SK-N-SH (cell line): Measurements from ENCODE around the gene KLF18. TPM values are rescaled to one million over a fixed set of nuclear protein-coding genes. Genes with fewer than 3 reads are reported as not detected.

ENCODE experiments used
- CTCF ChIA-PET: fragments of 300-600, 350-600 bp; formaldehyde crosslinking; extraction: SDS; loops from one replicate; lab custom pipeline; 2021; lab: Yijun Ruan, JAX
- POLR2A ChIA-PET: fragments of 350-600 bp; sonication (Branson Sonifier 250); formaldehyde crosslinking; extraction: SDS; loops from one replicate; lab custom pipeline; 2020; ENCODE audit warnings: antibody characterized with exemption, inconsistent platforms; lab: Yijun Ruan, JAX
- DNase-seq: peaks from one replicate; pipeline ENCODE4 v3.0.0; 2012
- H2AFZ ChIP-seq: fragments of 200-600 bp; sonication (generic); 2 replicates; pipeline ENCODE4 v1.8.1; 2016; ENCODE audit warnings: antibody characterized with exemption, mild to moderate bottlenecking, low read depth
- H3F3A ChIP-seq: fragments of 200-600 bp; sonication (generic); replicated peaks from 2 replicates; pipeline ENCODE3; 2016; ENCODE audit warnings: antibody characterized with exemption, mild to moderate bottlenecking; ENCODE audit not compliant: insufficient read depth
- H3K27ac ChIP-seq, 2 experiments: fragments of 200-500 bp in 1 of 2; fragments of 200-600 bp in 1 of 2; sonication (Bioruptor generic) in 1 of 2; sonication (generic), shearing (Covaris generic) in 1 of 2; 2 replicates each; pipeline versions ENCODE4 v1.5.1 to v1.6.1; 2014 to 2016; ENCODE audit warnings: low read depth in 2 of 2, inconsistent platforms in 1 of 2, low read length in 1 of 2, mild to moderate bottlenecking in 1 of 2, mixed read lengths in 1 of 2
- H3K27me3 ChIP-seq: fragments of 200-600 bp; sonication (generic), shearing (Covaris generic); 2 replicates; pipeline ENCODE4 v1.6.1; 2016; ENCODE audit warnings: mixed run types; ENCODE audit not compliant: insufficient read depth
- H3K36me3 ChIP-seq, 2 experiments: fragments of 200-500 bp in 1 of 2; fragments of 200-600 bp in 1 of 2; sonication (Bioruptor generic) in 1 of 2; sonication (generic) in 1 of 2; replicated peaks in 1 of 2; 2 replicates each; pipeline versions ENCODE3 to v1.5.1; 2014 to 2016; ENCODE audit warnings: low read length in 1 of 2, mild to moderate bottlenecking in 1 of 2; ENCODE audit not compliant: insufficient read depth in 2 of 2, control insufficient read depth in 1 of 2
- H3K4me1 ChIP-seq, 2 experiments: fragments of 200-500 bp in 1 of 2; fragments of 200-600 bp in 1 of 2; sonication (Bioruptor generic) in 1 of 2; sonication (generic), shearing (Covaris generic) in 1 of 2; 2 replicates each; pipeline versions ENCODE4 v1.5.1 to v1.6.1; 2014 to 2016; ENCODE audit warnings: low read depth in 1 of 2, low read length in 1 of 2, mixed run types in 1 of 2; ENCODE audit not compliant: insufficient read depth in 2 of 2, control insufficient read depth in 1 of 2
- H3K4me2 ChIP-seq: fragments of 200-600 bp; sonication (generic), shearing (Covaris generic); 2 replicates; pipeline ENCODE4 v1.6.1; 2017; ENCODE audit warnings: mixed run types
- H3K4me3 ChIP-seq, 2 experiments: fragments of 200-500 bp in 1 of 2; fragments of 200-600 bp in 1 of 2; sonication (Bioruptor generic) in 1 of 2; sonication (generic), shearing (Covaris generic) in 1 of 2; 2 replicates each; pipeline versions ENCODE4 v1.5.1 to v1.8.1; 2014 to 2016; ENCODE audit warnings: low read depth in 2 of 2, inconsistent platforms in 1 of 2, low read length in 1 of 2, mild to moderate bottlenecking in 1 of 2, mixed read lengths in 1 of 2, moderate library complexity in 1 of 2
- H3K79me2 ChIP-seq: fragments of 200-600 bp; sonication (generic); 2 replicates; pipeline ENCODE4 v1.8.1; 2017; ENCODE audit warnings: mild to moderate bottlenecking; ENCODE audit not compliant: insufficient read depth
- H3K9ac ChIP-seq: fragments of 200-600 bp; sonication (generic); 2 replicates; pipeline ENCODE4 v1.6.1; 2017; ENCODE audit warnings: mixed run types
- H3K9me2 ChIP-seq: fragments of 200-600 bp; sonication (generic); 2 replicates; pipeline ENCODE4 v1.6.1; 2017; ENCODE audit warnings: mixed run types
- H3K9me3 ChIP-seq: fragments of 200-600 bp; sonication (generic); 2 replicates; pipeline ENCODE4 v1.6.1; 2017; ENCODE audit warnings: mixed run types, mild to moderate bottlenecking, moderate library complexity
- H4K20me1 ChIP-seq: fragments of 200-600 bp; sonication (generic); 2 replicates; pipeline ENCODE4 v1.6.1; 2017; ENCODE audit warnings: mild to moderate bottlenecking, mixed run types; ENCODE audit not compliant: insufficient read depth
- CHD2 ChIP-seq: fragments of 150-350 bp; IDR thresholded peaks from 2 replicates; pipeline ENCODE4 v1.6.1; 2018; ENCODE audit warnings: low read length; ENCODE audit not compliant: partially characterized antibody
- CTCF ChIP-seq: fragments of 200-600 bp; sonication (generic); IDR thresholded peaks from 2 replicates; pipeline ENCODE4 v1.6.1; 2017; ENCODE audit warnings: antibody characterized with exemption, mild to moderate bottlenecking, moderate library complexity
- ELF1 ChIP-seq: IDR thresholded peaks from 2 replicates; pipeline ENCODE4 v1.4.0; 2012
- EP300 ChIP-seq, 2 experiments: IDR thresholded peaks; 2 replicates each; pipeline versions ENCODE4 v1.4.0 to v1.6.1; 2012; ENCODE audit warnings: borderline replicate concordance in 1 of 2, low read depth in 1 of 2, low read length in 1 of 2
- FOXM1 ChIP-seq: IDR thresholded peaks from 2 replicates; pipeline ENCODE4 v1.4.0; 2012; ENCODE audit warnings: low read depth, mild to moderate bottlenecking
- GABPA ChIP-seq: IDR thresholded peaks from 2 replicates; pipeline ENCODE4 v1.4.0; 2012; ENCODE audit warnings: low read depth, mild to moderate bottlenecking
- GATA2 ChIP-seq: sonication (generic); formaldehyde crosslinking; IDR thresholded peaks from 2 replicates; pipeline ENCODE4 v1.5.0; 2020; ENCODE audit warnings: mild to moderate bottlenecking, missing genetic modification reagents
- IRF3 ChIP-seq: fragments of 150-350 bp; IDR thresholded peaks from 2 replicates; pipeline ENCODE4 v1.6.1; 2016; ENCODE audit warnings: mild to moderate bottlenecking, low read depth, low read length
- MEF2A ChIP-seq: IDR thresholded peaks from 2 replicates; pipeline ENCODE4 v1.4.0; 2012; ENCODE audit warnings: low read depth, borderline replicate concordance
- MXI1 ChIP-seq: IDR thresholded peaks from 2 replicates; pipeline ENCODE4 v1.6.1; 2012; ENCODE audit warnings: mild to moderate bottlenecking, low read depth, low read length, improper control_type of control experiment
- NFIC ChIP-seq: IDR thresholded peaks from 2 replicates; pipeline ENCODE4 v1.4.0; 2012; ENCODE audit warnings: borderline replicate concordance
- NRF1 ChIP-seq: IDR thresholded peaks from 2 replicates; pipeline ENCODE4 v1.6.1; 2012; ENCODE audit warnings: low read depth, mild to moderate bottlenecking, low read length
- POLR2AphosphoS5 ChIP-seq: IDR thresholded peaks from 2 replicates; pipeline ENCODE4 v1.6.1; 2012; ENCODE audit warnings: low read depth, low read length
- RAD21 ChIP-seq: IDR thresholded peaks from 2 replicates; pipeline ENCODE4 v1.6.1; 2012; ENCODE audit warnings: mild to moderate bottlenecking, low read length
- REST ChIP-seq: IDR thresholded peaks from 2 replicates; pipeline ENCODE4 v1.6.1; 2012; ENCODE audit warnings: mild to moderate bottlenecking, low read depth, low read length, moderate library complexity
- SIN3A ChIP-seq: IDR thresholded peaks from 2 replicates; pipeline ENCODE4 v1.6.1; 2012; ENCODE audit warnings: low read depth, mild to moderate bottlenecking, low read length, moderate library complexity, borderline replicate concordance
- SMC3 ChIP-seq: IDR thresholded peaks from 2 replicates; pipeline ENCODE4 v1.6.1; 2012; ENCODE audit warnings: low read depth, low read length, improper control_type of control experiment
- USF1 ChIP-seq: IDR thresholded peaks from 2 replicates; pipeline ENCODE4 v1.4.0; 2012; ENCODE audit warnings: low read depth, borderline replicate concordance
- YY1 ChIP-seq: IDR thresholded peaks from 2 replicates; pipeline ENCODE4 v1.4.0; 2012; ENCODE audit warnings: low read depth, mild to moderate bottlenecking
- ZBTB33 ChIP-seq: IDR thresholded peaks from 2 replicates; pipeline ENCODE4 v1.4.0; 2012; ENCODE audit warnings: low read depth, borderline replicate concordance
- WGBS: methylation state at CpG from one replicate; pipeline ENCODE4 v1.1.6; 2017; ENCODE audit warnings: low lambda C conversion rate; 5-methylcytosine and 5-hydroxymethylcytosine counted together
- polyA plus RNA-seq, 3 experiments: library from polyadenylated mRNA; depleted of rRNA; stranded (reverse); fragments of >200 nt; gene quantifications; 2 replicates each; pipeline ENCODE4 v1.2.3, GENCODE V29; 2012

The KLF18 gene
- polyA plus RNA-seq, 1 of the 3 experiments (the other 2 are of a cell fraction) = not detected

GRCh38 chr1:44146536-44147361, 5.3 kb upstream of the KLF18 start:
- Histone ChIP-seq H3F3A (no peaks in the 10 kb centered on the region), H3K4me1 (peaks cover 0 to 5% of the 10 kb centered on the region in 2 experiments; a peak in 1 of 4 replicates), H3K27ac (no peak overlapping the region), H3K9me2 (no peaks in the 10 kb centered on the region), H3K36me3 (no peaks in the 10 kb centered on the region), H3K4me3 (no peak overlapping the region), H3K9ac (no peak overlapping the region), H3K4me2 (no peak overlapping the region), H3K27me3 (no peaks in the 10 kb centered on the region), H3K9me3 (peaks cover 9% of the 10 kb centered on the region), H4K20me1 (no peaks in the 10 kb centered on the region), H2AFZ (no peak overlapping the region), H3K79me2 (no peaks in the 10 kb centered on the region)
- ChIA-PET CTCF (no interaction called here), POLR2A (no interaction called here)
- no peak for DNase-seq
- TF ChIP-seq REST (no peak), NRF1 (no peak), USF1 (no peak), MEF2A (no peak), IRF3 (no peak), GATA2 (no peak), POLR2AphosphoS5 (no peak), GABPA (no peak), CHD2 (no peak), SIN3A (no peak), EP300 (IDR thresholded peaks at IDR 0.05; ENCODE audit: borderline replicate concordance in 1 of 2, low read depth in 1 of 2, low read length in 1 of 2) (no peak), ELF1 (no peak), CTCF (no peak), RAD21 (no peak), MXI1 (no peak), ZBTB33 (no peak), SMC3 (no peak), FOXM1 (no peak), NFIC (no peak), YY1 (no peak)
- WGBS = 69% methylated on average over 24 of the region's 28 CpGs
